Measurements from ENCODE around the gene CR1L.
"Not testable (repeated sequence)": the region's sequence is repeated elsewhere in the genome, so short reads cannot be mapped to it uniquely, and the experiment has no call there.

Gene CR1L

DNA sequence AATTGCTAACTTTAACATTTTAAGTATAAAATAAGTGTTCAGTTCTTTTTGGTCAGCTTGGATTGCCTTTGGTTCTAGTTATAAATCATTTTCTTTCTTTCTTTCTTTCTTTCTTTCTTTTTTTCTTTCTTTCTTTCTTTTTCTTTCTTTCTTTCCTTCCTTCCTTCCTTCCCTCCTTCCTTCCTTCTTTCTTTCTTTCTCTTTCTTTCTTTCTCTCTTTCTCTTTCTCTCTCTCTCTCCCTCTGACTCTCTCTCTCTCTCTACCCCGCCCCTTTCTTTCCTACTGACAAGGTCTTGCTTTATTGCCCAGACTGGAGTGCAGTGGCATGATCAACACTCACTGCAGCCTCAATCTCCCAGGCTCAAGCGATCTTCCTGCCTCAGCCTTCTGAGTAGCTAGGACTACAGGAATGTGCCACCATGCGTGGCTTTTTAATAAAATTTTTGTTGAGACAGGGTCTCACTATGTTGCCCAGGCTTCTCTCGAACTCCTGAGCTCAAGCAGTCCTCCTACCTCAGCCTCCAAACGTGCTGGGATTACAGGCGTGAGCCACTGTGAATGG is 38.0 kb downstream of the CR1L start:
- not testable (repeated sequence) for DNase-seq (ENCODE audit: low read depth)

DNA sequence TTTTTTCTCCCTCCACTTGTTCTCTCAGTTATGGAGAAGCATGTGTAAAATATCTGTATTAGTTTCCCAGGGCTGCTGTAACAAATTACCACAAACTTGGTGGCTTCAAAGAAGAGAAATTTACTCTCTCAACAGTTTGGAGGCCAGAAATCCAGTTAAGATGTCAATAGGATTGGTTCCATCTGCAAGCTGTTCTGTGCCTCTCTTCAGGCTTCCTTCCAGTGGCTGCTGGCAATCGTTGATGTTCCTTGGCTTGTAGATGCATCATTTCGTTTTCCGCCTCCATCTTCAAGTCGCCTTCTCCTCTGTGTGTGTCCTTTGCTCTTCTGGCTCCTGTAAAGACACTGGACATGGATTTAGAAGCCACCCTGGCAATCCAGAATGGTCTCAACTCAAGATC is 45.6 kb downstream of the CR1L start:
- not testable (repeated sequence) for DNase-seq (ENCODE audit: low read depth)

DNA sequence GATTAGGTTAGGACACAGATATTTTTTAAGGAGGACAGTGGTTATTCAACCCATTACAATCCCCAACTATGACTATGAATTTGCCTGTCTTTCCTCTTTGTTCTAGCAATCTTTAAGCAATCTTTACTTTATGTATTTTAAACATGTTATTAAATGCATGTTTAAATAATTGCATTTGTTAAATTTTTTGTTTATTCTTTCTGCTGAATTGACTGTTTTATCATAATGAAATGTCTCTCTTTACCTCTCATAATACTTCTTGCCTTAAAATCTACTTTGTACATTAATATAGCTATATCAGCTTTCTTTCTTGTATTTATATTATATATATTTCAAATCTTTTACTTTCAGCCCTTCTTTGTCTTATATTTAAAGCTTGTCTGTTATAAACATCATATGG is 46.1 kb downstream of the CR1L start:
- DNase-seq (ENCODE audit: low read depth) = no peak

DNA sequence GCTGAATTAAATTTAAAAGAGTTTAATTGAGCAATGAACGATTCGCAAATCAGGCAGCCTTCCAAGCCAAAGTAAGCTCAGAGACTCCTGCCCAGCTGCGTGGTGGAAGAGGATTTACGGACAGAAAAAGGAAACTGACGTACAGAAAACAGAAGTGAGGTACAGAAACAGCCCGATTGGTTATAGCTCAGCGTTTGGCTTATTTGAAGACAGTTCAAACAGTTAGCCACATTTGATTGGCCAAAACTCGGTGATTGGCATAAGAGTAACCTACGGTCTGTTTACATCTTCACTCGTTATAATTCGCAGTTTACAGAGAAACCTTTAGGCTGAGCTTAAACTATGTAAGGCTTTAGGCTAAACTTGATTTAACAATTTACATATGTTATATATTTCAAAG is 46.9 kb downstream of the CR1L start:
- DNase-seq (ENCODE audit: low read depth) = no peak

DNA sequence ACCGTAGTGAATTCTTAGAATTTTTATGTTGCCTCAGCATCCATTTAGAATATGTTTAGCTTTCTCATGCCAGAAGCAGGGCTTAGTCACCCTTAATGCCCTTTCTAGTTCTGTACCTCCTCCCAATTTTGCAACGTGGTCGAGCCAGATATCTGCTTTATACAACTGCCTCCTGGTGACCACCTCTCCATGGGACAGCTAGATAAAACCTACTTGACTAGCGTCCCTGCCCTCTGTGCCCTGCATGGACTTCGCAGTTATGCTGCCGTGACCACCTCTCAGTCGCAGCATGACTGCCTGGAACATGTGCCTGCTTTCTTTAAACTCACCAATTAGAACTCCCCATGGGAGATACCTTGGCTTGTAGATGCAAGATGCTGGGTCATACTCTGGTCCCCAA is 47.4 kb downstream of the CR1L start:
- DNase-seq (ENCODE audit: low read depth) = not testable (repeated sequence)

DNA sequence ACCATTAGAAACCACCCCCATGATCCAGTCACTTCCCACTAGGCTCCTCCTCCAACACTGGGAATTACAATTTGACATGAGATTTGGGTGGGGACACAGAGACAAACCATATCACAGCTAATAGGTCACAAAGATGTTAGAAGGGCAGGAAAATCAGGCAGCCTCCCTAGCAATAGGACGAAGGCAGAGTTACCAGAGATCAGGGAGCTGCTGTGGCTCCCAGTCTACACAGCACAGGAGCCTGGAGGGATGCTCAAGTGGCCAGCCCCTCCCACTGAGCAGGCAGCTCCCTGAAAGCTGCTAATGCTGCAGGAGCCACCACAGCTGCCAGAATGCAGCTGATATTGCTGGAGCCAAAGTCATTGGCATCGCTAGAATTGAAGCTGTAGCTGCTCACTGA is 51.0 kb downstream of the CR1L start:
- no peak for DNase-seq (ENCODE audit: low read depth)

DNA sequence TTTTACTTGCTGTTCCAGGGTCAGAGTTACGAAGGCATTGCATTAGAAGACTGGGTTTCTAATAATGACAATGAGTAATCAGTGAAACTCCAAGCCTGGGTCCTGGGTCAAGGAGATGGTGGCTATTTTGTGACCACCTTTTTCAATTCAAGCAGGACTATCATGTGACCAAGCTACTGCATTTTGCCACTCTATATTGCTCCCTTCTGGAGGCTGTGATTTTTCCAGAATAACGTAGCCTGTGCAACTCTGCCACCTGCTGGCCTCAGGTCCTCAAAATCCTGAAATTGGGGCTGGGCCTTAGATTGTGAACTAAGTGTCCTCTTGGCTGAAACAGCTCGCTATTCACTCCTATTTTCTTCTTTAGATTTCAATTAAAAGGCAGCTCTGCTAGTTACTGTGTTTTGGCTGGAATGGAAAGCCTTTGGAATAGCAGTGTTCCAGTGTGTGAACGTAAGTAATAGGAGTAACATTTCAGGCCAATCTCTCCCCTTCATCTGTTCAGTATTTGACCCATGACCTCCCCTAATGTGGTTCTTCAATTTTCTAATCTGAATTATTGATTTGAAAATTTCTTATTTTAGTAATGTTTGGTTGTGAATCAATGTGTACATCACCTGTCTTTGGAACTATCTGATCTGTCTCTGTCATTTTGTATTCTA is 54.0 kb downstream of the CR1L start:
- DNase-seq (ENCODE audit: low read depth) = no peak

DNA sequence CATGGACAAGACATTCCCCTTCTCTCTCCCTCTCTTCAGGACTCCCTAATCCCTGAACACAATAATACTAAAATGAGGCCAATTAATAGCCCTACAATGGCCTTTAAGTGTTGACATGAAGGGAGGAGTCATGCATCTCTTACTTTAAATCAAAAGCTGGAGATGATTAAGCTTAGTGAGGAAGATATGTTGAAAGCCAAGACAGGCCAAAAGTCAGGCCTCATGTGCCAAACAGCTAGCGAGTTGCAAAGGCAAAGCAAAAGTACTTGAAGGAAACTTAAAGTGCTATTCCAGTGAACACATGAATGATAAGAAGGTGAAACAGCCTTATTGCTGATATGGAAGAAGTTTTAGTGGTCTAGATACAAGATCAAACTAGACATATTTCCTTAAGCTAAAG is 57.4 kb downstream of the CR1L start:
- DNase-seq (ENCODE audit: low read depth) = no peak

DNA sequence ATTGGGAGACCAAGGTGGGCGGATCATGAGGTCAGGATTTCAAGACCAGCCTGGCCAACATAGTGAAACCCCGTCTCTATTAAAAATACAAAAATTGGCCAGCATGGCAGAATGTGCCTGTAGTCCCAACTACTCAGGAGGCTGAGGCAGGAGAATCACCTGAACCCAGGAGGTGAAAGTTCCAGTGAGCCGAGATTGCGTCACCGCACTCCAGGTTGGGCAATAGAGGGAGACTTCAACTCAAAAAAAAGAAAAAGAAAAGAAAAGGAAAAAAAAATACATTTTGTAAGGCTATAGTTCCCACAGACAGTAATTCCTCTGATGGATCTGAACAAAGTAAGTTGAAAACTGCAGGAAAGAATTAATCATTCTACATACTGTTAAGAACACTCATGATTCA is 58.8 kb downstream of the CR1L start:
- DNase-seq (ENCODE audit: low read depth) = no peak

DNA sequence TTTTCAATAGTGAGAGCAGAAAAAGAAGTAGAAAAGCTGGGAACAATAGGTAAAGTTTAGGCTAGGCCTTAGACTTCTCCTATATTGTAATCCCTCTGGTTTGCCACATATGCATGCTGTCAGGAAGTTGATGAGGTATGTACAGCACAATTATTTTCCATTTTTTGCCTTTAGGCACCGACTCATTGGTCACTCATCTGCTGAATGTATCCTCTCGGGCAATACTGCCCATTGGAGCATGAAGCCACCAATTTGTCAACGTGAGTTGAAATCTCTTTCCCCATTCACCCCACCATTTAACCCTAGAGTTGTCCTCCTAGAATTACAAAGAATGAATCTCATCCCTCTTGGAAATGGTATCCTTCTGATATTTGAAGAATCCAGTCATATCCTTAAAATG is 63.1 kb downstream of the CR1L start:
- not testable (repeated sequence) for DNase-seq (ENCODE audit: low read depth)

DNA sequence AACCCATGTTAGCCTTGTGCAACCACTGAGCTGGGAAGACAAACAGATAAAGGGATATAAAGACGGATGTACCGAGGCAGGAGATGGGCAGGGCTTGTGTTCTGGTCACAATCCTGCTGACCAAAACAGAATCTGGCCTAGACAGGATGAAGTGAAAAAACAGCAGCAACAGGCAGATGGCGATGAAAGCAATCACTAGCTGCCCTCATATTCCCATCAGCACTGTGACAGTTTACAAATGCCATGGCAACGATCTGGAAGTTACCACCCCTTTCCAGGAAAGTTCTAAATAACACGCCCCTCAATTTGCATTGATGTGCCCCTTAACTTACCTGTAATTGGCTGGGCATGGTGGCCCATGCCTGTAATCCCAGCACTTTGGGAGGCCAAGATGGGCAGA is 66.4 kb downstream of the CR1L start:
- DNase-seq (ENCODE audit: low read depth) = no peak

DNA sequence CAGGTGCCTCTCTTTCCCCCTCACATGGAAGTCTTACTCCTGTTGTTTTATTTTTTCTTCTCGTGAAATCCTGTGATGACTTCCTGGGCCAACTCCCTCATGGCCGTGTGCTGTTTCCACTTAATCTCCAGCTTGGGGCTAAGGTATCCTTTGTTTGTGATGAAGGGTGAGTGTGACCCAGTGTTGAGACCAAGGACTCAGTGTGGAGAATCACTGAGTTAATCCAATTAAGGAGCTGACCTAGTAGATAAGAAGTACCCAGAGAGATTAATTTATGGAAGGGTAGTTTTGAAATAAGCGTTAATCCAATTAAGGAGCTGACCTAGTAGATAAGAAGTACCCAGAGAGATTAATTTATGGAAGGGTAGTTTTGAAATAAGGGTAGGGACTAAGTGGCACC is 67.8 kb downstream of the CR1L start:
- DNase-seq (ENCODE audit: low read depth) = not testable (repeated sequence)

DNA sequence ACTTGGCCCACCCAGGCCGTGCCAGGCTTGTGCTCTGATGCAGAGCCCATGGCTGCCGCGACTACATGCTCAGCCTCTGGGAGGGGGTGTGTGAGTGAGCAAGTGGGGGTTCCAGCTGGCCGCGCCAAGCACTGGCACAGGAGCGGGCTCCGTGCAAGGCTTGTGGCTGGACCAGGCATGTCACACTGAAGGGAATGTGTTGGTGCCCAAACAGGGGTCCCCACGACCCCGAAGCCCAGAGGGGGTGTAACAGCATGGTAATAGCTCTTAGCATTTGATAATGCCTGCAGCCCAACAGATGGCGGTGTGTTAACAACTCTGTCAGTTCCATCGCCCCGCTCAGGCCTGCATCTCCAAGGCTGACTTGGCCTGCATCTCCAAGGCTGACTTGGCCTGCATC is 68.6 kb downstream of the CR1L start:
- no peak for DNase-seq (ENCODE audit: low read depth)

DNA sequence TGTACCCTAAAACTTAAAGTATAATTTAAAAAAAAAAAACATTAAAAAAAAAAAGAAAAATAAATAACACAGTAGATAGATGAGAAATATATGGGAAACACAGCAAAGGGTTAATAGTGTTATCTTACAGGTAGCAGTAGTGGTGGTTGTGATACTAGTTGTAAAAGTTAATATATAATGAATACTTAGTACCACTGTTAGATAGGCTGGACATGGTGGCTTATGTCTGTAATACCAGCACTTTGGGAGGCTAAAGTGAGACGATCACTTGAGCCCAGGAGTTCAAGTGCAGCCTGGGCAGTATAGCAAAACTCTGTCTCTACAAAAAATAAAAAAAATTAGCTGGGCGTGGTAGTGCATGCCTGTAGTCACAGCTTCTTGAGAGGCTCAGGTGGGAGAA is 74.3 kb downstream of the CR1L start:
- no peak for DNase-seq (ENCODE audit: low read depth)

DNA sequence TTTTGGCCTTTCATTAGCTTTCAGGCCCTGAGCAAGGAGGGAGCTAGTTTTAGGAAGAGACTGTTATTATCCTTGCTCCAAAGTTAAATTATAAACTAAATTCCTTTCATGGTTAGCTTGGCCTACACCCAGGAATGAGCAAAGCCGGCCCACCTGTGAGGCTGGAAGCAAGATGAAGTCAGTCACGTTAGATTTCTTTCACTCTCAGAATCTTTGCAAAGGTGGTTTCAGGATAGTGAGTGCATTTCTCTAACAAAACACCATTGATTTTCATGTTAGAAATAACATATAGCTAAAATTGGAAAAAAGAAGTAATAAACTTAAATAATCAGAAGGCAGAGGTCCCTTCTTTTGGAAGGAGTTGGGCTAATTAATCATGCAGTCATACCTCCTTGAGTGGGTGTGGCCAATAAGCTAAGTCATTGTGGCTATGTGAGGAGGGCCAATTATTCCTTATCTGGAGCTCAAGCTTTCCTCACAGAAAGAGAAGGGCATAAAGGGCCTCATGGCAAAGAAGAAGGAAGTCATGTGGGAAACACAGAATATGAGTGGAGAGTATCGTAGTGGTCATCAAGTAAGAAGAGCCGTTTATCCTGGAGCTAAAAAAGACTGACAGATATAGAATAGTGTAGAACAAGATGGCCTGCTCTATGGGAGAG is 83.4 kb downstream of the CR1L start:
- not testable (repeated sequence) for DNase-seq (ENCODE audit: low read depth)

DNA sequence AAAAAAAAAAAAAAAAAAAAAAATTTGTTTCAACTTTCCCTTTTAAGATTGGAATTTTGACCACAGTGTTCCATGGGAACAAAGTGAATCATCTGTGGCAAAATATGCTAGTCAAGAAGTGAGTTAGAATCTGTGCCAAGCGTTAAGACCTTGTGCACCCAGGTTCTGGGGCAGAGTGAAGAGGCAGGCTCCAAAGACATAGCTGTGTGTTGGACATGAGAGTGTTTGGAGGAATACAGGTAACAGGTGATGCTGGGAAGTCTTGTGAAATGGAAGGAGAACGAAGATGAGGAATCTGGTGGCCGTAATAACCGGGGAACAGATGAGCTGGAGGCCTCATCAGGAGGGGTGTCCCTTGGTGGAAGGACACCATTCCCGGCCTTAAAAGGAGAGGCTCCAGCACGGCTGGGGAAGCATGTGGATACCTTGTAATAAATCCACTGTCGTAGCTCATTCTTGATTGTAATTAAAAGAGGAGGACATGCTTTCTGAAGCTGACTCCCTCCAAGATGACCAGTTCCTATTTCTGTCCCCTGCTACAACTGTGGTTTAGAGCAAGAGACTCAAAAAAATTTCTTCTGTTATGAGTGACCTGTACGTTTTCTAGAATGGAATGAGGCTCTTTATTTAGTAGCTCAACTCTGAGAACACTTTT is 92.7 kb downstream of the CR1L start:
- not testable (repeated sequence) for DNase-seq (ENCODE audit: low read depth)

DNA sequence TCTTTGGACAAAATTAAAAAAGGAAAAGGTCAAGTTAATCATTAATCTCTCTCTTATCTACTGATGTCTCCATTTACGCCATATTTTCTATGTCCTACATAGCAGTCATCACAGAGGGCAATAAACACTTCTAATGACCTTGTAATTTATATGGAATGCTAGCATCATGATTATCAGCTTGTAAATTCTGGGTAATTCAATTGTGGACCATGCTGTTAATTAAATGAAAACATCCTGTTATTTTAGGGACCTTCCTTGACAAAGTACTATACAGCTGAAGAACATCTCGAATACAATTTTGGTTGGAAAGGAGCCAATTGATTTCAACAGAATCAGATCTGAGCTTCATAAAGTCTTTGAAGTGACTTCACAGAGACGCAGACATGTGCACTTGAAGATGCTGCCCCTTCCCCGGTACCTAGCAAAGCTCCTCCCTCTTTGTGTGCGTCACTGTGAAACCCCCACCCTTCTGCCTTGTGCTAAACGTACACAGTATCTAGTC is 93.3 kb downstream of the CR1L start:
- not testable (repeated sequence) for DNase-seq (ENCODE audit: low read depth)

DNA sequence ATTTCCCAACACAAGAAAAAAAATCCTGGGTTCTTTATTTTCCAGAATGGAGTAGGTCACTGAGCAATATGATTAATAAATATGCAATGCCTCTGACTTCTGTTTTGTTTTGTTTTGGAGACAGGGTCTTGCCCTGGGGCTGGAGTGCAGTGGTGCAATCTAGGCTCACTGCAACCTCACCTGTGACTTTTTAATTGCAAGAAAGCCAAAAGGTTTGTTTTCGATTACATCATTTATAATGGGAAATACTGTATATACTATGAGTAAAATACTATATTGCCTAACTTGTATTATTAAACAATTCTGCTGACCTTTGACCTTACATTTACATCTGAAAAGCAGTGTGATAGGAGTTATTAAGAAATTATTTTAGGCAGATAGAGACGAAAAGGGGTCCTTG is 95.3 kb downstream of the CR1L start:
- no peak for DNase-seq (ENCODE audit: low read depth)

DNA sequence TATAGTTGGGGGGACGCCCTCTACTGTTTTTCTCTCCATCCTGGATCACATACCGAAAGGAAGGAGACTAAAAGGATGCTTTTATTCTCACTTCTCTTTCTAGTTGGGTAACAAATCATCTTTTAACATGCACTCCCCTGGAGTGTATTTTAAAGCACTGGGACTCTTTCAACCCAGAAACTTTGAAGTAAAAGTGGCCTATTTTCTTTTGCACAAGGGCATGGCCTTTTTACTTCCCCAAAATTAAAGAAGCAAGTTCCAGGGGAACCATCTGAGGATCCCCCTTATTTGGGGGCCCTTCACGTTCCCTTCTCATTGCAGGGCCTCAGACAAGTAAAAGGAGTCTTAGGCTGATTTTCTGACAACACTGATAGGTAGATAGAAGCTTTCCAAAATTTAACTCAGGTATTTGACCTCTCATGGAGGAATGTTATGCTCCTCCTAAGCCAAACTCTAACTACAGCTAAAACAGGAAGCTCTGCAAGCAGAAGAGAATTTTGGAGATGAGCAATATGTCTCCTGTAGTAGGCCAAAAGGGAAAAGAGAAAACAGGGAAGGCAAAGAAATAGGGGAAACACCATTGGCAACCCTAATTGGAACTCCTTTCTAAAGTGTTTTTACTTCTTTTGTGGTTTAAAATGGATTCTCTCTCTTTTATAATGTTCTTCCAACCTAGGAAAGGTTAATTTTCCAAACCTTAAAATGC is 98.1 kb downstream of the CR1L start:
- DNase-seq (ENCODE audit: low read depth) = no peak

DNA sequence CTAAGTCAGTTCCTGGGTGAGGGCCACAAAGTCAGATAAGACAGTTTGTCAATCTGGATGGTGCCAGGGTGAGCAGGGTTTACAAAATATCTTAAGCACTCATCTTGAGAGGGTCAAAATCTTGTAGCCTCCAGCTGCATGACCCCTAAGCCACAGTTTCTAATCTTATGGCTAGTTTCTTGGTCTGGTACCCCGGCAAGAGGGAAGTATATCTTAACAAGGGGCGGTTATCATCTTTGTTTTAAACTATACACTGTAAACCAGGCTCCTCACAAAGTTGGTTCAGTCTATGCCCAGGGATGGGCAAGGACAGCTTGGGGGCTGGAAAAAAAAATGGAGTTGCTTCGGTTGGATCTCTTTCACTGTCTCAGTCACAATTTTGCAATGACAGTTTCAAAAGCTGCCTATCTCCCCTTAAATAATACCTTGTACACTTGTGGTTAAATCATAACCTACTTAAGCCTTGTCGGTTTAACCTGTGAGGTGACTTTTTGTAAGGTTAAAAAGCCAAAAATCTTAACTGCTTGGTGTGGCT is 99.1 kb downstream of the CR1L start:
- DNase-seq (ENCODE audit: low read depth) = no peak

DNA sequence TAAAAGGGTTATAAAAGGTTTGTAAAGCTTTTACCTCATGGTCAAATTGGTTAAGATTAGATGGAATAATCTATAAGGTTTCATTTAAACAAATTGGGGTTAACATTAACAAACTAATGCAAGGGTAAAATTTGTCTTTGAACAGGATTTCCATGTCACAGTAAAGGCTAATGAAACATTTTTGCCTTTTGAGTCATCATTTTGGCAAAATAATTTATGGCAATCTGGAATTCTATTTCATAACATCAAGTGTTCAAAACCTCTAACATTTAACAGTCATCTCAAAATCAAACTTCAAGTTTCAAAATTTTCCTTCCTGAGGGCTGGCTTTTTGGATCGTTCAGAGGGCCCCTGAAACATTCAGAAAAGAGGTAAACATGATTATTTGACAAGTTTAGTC is 100.4 kb downstream of the CR1L start:
- DNase-seq (ENCODE audit: low read depth) = no peak
